ENCODE data around the gene CRB1. TPM values are rescaled to one million over a fixed set of nuclear protein-coding genes. Genes with fewer than 3 reads are reported as not detected.

Gene CRB1
- total RNA-seq, 1 donor, result 0.09 TPM

- TF ChIP-seq CTCF (IDR thresholded peaks at IDR 0.05; ENCODE audit: insufficient read depth, low read length), result no peak
- DNase-seq (ENCODE audit: low read depth), result peak; percentile 3
- H3K4me3 ChIP-seq (ENCODE audit: low read depth, low read length), result no peak overlapping the region
Observed at GRCh38 chr1:197439708-197440280, 171.7 kb downstream of the CRB1 start.

DNA sequence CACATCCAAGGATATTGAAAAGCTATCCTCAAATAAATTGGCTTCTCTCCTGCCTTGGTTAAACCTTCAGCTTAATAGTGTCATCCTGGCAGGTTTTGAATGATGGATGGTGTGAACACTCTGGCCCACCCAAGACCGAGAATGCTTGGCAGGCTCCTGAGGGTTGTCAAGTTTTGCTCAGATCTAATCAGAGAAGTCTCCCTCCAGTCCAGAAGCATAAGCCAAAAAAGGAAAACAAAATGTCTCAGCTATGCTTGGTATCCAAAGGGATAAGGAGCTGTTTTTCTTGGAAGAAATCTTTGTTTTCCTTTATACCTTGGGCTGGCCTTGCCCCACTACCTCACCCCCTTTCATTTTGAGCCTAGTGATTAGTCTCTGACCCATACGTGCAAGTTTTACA lies 172.7 kb downstream of the CRB1 start:
- H3K4me3 ChIP-seq (ENCODE audit: low read depth, low read length), result no peak overlapping the region
- TF ChIP-seq CTCF (IDR thresholded peaks at IDR 0.05; ENCODE audit: insufficient read depth, low read length), result no peak
- DNase-seq (ENCODE audit: low read depth), result peak; percentile 85

- no peak for TF ChIP-seq CTCF (IDR thresholded peaks at IDR 0.05; ENCODE audit: insufficient read depth, low read length)
- peak; percentile 94 for DNase-seq (ENCODE audit: low read depth)
Observed at GRCh38 chr1:197441999-197442414, 174.0 kb downstream of the CRB1 start.

GRCh38 chr1:197444755-197445154 lies 176.7 kb downstream of the CRB1 start:
- peak; percentile 12 for DNase-seq (ENCODE audit: low read depth)

More at GRCh38 chr1:197441999-197442414, 174.0 kb downstream of the CRB1 start:
- no peak overlapping the region for H3K4me3 ChIP-seq (ENCODE audit: low read depth, low read length)

GRCh38 chr1:197448121-197448779 lies 180.2 kb downstream of the CRB1 start:
- no peak overlapping the region for H3K4me3 ChIP-seq (ENCODE audit: low read depth, low read length)
- no peak for DNase-seq (ENCODE audit: low read depth)
- no peak for TF ChIP-seq CTCF (IDR thresholded peaks at IDR 0.05; ENCODE audit: insufficient read depth, low read length)

More at GRCh38 chr1:197444755-197445154, 176.7 kb downstream of the CRB1 start:
- no peak for TF ChIP-seq CTCF (IDR thresholded peaks at IDR 0.05; ENCODE audit: insufficient read depth, low read length)
- H3K4me3 ChIP-seq (ENCODE audit: low read depth, low read length), result no peak overlapping the region

DNA sequence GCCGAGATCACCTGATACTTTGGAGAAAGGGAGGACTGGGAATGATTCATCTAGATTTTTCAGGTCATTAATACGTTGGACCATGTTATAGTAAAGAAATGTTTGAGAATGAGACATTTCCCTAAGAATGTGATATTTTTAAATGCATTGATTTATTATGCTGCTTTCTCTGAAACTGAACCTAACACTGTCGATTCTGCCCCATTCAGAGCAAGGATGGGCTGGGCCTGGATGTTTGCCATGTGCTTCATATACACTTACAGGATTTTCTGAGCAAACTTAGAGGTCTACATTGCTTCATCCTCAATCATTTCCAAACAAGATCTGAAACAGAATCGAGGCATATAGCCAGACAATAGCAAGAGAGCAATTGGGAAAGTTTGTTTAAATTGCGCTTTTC lies 183.3 kb downstream of the CRB1 start:
- peak; percentile 16 for DNase-seq (ENCODE audit: low read depth)
- TF ChIP-seq CTCF (IDR thresholded peaks at IDR 0.05; ENCODE audit: insufficient read depth, low read length), result no peak

More for the DNA sequence above, 183.3 kb downstream of the CRB1 start:
- H3K4me3 ChIP-seq (ENCODE audit: low read depth, low read length), result no peak overlapping the region
